Activated CD4-positive, alpha-beta T cell treated with anti-CD3 and anti-CD28 coated beads, Interleukin-2, Interleukin-4, amounts not matched to agents 100 ng/mL and 50 ng/mL, durations not matched to agents 16 hours and 8 hours (primary cell): ENCODE results near the gene JMY.

Source experiments
- DNase-seq: peaks from one replicate; pipeline ENCODE4 v3.0.0-alpha.2; 2020; ENCODE audit warnings: low spot score

JMY gene

DNA sequence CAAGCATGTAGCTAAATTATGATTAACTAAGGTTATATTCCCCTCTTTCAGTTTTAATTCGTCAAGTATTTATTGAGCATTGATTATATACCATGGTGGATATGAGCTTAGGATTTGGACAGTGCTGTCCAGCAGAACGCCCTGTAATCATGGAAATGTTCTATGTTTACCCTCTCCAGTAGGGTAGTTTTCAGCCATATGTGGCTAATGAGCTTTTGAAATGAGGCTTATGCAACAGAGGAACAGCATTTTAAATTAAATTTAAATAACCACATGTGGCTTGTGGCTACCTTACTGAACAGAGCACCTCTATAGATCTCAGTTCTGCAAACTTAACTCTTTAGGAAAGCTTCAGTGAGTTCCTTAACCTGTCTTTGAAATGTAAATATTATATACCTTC, 59.1 kb downstream of the JMY start:
- no peak for DNase-seq

DNA sequence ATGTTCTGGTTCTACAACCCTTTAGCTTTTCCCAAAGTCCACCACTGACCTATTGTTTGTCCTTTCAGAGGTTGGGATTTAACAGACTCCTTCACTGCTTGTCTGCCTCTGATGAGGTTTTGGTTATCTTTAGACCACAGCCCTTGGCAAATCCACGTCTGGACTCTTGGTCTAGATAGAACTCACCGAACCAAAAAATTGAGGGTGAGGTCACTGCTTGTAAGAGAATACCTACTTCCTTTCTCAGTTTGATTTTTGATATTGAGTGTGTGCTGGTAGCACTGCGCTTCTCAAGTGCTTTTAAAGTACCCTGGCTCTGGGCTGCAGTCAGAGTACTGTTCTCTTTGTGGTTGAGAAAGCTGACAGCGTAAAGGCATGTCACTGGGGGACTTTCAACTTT, 61.7 kb downstream of the JMY start:
- no peak for DNase-seq

DNA sequence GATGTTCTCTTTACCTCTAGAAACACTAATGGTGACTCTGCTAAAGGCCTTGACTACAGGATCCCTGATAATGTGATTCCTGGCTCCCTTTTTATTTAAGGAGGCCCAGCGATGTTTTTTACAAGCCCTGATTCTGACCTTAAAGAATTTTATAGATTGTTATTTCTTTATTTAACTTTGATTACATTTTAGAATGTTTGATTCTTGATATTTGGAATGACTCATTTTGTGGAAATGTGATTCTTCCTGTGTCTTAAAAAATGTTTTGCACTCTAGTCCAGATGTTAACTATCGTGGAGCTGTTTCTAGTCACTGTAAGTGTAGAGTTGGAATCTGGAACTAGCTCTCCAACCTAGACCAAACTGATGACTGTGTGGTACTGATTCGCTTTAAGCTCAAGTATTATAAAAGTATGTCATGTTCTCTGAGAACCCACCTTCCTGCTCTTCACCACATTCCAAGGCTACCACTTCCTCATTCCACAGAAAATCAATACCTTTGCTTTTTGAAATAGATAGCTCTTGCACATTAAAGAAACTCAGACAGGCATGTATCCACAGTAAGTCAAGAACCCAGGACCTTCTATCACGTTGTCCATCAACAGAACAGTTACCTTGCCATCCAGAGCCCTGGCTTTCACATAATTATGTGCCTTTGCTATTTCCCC, 65.2 kb downstream of the JMY start:
- DNase-seq, result no peak

DNA sequence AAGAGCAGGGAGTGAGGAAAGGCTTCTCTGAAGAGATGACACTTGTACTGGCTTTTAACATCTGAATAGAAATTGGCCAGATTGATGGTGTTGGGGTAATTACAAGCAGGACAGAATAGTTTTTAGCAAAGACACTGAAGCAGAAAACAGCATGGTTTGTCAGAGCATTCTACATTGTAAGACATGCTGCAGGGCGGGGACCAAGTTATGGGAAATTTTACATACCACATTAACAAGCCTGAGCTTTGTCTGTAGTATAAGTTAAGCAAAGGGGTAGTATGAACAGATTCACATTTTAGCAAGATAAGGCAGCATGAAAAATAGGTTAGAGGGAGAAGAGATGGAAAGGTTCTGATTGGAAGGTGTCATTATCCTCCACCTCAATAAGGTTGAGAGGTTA, 66.5 kb downstream of the JMY start:
- no peak for DNase-seq

DNA sequence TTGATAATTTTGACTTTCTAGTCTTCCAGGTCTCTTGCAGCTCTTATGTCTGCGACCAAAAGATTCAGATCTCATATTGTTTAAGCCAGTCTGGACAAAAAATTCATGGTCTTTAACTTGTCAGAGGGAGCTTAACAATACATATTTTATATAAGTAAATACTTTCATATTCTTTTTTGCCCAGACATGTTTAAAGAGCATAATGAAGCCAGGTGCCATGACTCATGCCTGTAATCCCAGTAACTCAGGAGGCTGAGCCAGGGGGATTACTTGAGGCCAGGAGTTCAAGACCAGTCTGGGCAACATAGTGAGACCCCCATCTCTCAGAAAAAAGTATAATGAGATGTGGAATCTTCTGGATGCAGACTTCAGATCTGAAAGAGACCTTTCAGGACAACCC, 69.8 kb downstream of the JMY start:
- no peak for DNase-seq

DNA sequence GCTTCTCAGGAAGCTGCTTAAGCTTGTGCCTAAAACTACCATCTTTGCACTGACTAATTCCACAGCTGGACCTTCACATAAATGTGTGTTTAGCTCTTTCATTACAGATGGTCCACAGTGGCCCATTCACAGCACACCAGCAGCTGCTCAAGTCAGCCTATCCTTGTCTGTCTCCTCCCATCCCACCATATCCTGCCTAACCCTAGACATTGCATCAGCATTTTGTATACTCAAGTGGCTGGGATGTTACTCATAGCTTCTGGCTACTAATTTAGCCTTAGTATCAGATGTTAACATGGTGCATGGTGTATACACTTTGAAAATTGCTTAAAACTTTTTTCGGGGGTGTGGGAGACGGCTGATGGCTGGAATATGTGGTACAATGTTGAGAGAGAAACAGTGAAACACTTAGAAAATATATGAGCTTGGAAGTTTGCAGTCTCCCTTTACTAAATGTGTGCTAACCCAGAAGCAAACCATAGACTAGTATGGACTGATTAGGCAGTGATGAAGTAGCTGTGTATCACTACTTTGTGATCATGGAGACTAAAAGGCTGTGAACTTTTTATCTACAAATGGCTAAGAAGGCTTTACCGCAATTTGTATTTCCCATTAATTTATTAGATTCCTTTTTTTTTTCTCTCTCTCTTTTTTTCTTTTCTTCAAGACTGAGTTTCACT, 83.1 kb downstream of the JMY start:
- DNase-seq, result no peak

DNA sequence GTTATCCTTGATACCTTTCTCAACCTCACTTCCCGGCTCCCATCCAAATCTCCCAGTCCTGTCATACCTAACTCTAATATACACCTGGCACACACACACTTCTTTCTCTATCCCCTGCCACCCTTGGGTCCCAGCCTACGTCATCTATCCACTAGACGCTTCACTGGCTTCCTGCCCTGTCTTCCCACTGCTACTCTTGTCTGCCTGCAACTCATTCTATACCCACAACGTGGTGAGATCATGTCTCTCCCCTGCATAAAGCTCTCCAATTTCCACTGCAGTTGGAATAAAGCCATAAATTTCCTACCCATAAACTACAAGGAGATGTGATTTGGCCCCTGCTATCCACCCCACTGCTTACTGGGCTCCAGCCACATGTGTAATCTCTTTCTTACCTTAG, 93.5 kb downstream of the JMY start:
- no peak for DNase-seq

DNA sequence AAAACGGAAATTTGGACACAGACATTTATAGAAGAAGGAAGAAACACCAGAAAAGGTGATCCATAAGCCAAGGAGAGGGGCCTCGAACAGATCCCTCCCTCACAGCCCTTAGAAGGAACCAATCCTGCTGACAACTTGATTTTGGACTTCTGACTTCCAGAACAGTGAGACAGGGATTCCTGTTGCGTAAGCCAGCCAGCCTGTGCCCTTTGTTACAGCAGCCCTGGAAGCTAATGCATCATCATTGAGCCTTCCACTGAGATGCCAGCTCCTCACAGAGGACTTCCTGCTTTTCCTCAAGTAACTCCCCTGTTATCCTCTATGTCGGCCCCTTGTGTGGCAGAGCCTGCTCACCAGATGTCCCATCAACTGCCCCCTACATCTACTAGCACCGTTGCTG, 94.1 kb downstream of the JMY start:
- DNase-seq, result no peak

DNA sequence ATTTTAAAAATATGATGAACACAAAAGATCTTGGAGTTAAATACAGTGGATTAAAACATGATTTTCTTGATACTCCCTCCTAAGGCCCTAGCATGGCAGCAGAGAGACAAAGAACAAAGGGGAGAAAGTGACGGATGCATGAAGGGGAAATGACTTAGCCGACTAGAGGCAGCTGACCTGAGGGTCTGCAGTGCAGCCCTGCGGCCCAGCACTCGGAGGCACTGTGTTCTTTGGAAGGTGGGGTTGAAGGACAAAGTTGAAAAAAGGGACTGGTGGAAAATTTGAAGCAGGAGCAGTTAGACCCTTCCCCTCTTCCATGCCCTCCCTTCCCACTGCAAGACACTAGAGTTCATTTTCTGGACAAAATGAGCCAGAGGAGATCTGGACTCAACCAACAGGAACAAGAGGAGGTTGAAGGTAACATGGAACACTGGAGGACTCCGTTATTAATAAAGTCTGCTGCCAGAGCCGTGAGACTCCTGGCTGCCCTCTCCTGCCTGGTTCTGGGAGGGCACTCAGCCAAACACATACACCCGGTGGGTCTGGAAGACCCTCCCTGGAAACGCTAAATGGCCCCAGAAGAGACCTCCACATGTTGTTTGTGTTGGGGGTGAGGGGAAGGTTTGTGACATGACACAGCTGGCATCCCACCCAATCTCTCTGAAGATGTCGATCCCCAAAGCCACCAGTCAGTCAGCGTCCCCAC, 98.1 kb downstream of the JMY start:
- DNase-seq, result no peak

DNA sequence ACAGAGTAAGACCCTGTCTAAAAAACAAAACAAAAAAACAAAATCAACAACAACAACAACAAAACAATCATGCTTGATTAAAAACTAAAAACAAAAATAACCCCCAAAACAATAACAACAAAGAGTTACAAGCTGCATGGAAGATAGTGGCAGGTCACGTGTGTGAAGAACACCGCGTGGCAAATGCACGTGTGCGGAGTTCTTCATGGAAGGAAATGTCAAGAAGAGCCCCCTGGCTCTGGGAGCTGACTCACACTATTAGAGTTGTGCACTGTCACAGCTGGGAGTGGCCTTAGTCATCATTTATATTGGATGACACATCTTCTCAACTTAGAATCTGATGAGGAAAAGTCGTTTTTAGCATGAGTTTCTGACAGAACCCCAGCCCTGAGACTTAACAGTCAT, 110.5 kb downstream of the JMY start:
- DNase-seq, result no peak

DNA sequence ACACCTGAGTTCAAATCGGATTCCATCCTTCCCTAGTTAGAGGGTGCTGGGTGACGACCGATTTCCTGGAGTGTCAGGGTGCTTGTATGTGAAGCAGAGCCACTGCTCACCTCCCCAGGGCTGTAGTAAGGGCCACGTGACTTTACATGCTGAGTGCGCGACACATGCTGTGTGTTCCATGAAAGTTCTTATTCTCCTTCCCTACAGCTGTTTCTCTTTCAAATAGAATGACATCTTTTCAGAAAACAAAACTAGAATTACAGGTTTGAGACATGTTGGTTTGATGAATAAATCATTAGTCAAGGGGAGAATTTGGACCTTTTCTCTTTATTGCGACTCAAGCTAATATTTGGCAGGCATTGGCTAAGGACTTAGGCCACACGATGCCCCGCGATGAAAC, 113.1 kb downstream of the JMY start:
- no peak for DNase-seq

DNA sequence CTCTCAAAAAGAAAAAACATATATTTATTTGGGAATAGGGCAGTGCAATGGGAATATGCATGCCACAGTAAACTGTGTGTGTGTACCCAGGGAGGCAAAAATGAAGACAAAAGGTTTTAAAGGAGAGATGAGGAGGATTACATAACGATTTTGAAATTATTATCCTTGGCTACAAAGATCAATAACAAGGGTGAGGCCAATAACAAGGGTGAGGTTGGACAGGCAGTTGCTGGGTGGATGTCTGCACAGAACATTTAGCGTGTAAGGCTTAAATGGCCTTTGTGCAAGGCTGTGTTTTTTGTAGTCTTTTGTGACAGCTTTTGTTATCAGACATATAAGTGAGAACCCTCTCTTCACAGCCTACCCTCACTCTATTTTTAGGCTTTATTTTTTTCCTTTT, 114.0 kb downstream of the JMY start:
- DNase-seq, result no peak

DNA sequence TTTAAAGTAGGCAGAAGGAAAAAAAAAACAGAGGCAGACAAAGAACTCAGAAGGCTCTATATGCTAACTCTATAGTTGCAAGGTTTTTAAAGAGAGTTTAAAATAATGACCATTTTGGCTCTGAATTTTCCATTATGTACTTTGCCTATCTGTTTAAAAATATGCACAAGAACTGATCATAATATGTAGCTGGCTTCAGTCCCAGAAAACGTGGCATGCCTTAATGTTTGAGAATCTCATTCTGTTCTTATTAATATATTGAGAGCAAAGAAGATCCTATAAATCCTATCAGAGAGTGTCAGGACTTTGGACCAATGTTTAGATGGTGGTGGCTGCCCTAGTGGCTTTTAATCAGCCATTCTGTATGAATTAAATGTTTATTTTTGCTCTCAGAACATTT, 121.5 kb downstream of the JMY start:
- no peak for DNase-seq
